ENCODE results near the gene OTOR.
A peak's percentile ranks its signal among the peaks of the same experiment; 100 is the strongest.

OTOR gene

DNA sequence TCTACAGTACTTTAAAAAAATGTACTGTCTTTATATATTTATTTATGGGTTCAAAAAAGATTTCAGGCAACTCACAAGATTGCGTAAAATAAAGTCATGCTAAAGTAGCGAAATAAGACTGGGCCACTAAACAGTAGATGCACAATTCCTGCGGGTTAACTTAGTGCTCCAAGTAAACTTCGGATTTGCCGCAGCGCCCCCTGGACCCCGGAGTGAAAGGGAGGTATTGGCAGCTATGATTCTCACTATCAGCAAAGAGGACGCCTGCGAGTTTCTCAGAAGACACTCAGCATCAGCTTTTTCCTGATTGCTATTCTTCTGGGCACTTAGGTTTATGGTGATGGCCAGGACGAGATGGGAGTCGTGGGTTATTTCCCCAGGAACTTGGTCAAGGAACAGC lies 1.4 kb downstream of the OTOR start:
- DNase-seq (ENCODE audit: low spot score), result no peak

DNA sequence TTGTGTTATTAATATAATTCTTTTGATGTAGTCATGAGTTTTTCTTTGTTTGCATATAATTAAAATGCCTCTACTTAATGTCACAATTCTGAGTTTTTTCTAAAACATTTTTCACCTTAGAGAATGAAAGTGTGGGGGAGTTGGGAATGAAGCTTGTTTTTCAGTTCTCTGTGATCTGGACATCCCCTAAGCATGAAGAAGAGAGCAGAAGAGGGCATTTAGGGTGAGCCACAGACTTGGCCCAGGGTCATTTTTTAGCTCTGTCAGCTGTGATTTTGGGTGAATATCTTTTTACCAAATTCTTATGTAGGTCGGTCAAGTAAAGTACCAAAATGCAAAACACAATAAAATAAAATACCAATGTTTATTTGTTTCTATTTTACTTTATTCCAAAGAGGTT lies 3.9 kb downstream of the OTOR start:
- DNase-seq (ENCODE audit: low spot score), result no peak

DNA sequence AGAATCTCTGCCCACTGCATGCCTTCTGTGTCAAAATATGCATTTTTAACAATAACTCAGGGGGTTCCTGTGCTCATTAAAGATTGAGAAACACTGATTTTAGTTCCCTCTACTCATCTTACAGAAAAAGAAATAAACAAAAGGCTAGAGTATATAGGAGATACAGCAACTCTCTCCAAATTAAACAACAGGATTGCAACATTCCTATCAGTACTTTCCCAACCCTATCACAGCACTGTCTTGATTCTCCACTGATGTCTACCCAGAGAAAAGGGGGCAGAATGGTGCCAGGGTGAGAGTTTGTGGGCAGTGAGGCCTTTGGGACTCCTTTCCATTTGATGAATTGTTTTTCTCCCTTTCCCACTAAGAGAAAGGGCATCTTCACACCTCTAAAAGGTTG lies 4.7 kb downstream of the OTOR start:
- no peak for DNase-seq (ENCODE audit: low spot score)

DNA sequence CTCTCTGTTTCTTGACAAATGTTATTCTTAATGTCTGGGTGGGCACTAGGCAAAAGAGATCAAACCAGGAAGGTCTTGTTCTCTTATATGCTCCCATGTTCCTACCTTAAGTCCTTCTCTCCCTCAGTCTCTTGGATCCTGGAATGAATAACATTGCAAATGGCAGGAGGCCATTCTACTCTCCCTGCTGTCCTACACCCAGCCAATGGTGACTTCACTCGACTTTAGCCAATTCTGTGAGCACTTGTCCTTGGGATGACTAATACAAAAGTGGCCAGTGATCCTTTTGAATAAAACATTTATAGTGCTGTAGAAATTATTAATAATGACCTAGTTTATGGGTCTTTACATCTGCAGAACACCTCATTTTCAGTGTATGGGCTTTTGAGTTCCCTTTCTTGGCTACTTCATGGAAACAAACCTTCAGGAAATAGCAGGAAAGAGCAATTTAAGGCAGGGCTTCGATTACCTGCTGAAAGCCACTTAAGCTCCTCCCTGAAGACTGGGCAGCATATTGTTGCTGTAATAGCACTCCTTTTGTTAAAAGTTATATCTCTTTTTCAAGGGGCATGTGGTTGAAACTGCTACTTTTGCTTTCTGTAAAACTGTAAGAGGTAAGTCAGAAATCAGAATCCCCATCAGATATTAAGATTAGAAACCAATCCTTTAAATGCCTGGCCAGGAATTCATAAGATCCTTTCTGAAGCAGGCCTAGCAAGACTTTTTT lies 10.5 kb downstream of the OTOR start:
- no peak for DNase-seq (ENCODE audit: low spot score)

DNA sequence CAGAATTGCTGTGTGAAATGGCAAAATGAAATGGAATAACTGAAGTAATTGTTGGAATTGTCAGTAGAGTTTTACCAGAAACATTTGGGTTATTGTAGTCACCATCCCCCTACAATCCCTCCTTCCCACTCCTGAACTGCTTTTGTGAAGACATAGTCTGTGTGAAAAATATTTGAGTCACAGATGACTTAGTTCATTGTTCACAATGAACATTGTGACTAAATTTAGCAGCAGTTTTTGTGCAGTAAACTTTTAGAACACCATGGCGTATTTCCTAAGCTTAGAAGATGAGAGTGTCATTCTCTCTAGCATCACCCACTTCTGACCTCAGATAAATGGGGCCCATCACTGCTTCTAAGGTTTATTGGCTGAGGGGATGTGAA lies 11.0 kb downstream of the OTOR start:
- no peak for DNase-seq (ENCODE audit: low spot score)

DNA sequence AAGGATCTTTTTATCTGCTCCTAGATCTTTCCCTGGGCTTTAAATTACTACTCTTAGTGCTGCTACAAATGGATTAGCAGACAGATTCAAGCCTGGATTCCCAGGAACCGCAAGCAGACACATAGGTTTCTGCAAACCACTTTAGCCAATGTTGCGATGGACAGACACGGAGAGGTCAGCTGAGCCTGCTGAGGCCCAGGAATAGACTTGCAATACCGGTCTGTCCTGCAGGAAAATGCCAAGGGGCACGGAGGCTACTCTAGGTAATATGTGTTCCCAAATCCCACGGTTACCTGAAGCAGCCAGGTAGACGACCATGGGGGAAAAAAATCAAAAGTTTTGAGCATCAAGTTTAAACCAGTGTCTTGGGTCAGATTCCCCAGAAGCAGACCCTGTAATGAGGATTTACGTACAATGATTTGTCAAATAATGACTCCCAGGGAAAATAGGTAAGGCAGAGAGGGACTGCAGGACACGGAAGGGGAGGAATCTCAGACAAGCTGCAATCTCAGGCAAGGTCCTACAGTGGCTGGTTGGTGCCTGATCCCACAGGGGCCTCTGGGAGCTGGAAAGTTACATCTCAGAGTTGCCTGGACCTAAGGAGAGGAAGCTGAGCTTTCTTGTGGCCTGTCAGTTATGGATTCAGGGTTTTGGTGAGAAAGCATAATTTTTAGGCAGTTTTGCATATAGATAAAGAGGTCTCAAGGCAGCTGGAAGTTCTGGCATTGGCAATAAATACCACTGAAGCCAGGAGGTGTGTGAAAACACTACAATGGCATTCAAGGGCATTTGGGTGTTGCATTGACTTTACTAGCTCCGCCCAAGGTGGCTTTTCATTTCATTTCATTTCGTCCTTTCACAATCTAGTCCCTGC lies 12.5 kb downstream of the OTOR start:
- DNase-seq (ENCODE audit: low spot score), result no peak

DNA sequence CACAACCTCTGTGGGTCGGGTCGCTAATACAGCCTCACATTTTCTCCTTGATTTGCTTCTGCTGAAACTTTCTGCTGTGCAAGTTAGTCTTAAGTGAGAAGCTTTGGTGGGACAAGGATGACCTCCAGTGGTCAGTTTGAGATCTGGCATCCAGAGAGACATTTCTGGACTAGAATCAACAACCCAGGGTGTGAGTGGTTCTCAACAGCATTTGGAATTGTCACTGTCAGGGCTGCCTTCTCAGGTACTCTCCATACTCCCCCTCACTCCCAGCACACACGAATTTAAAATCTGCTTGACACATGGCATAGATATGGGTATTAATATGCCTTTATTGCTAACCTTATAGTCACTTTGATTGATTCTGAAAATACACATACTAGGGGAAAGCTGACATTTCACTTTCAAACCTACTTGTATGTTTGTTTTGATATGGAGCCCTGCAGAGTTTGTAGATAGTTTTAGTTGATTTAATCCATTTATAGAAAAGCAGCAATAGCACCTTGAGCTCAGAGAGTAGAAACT lies 13.2 kb downstream of the OTOR start:
- peak; percentile 70 for DNase-seq (ENCODE audit: low spot score)

DNA sequence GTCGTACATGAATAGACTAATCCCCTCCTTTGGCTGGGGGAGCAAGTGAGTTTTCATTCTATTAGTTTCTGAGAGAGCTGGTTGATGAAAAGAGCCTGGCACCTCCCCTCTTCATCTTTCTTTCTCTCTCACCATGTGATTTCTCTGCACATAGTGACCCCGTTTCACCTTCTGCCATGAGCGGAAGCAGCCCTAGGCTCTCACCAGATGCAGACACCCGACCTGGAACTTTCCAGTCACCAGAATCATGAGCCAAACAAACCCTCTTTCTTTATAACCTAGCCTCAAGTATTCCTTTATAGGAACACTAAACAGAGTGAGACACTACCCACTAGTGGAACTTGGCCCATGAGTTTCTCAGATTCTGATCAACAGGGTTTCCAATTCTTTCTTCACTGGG lies 16.4 kb downstream of the OTOR start:
- DNase-seq (ENCODE audit: low spot score), result no peak

DNA sequence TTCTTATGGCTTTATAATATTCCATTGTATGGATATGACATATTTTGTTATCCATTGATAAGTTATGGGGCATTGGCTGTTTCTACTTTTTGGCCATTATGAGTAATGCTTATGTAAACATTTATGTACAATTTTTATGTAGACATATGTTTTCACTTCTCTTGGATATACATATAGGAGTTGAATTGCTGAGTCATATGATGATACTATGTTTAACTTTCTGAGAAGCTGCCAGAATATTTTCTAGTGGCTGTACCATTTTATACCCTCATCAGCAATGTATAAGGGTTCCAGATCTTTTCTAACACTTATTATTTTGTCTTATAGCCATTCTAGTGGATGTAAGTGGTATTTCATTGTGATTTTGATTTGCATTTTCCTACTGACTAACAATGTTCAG lies 23.1 kb downstream of the OTOR start:
- DNase-seq (ENCODE audit: low spot score), result no peak

DNA sequence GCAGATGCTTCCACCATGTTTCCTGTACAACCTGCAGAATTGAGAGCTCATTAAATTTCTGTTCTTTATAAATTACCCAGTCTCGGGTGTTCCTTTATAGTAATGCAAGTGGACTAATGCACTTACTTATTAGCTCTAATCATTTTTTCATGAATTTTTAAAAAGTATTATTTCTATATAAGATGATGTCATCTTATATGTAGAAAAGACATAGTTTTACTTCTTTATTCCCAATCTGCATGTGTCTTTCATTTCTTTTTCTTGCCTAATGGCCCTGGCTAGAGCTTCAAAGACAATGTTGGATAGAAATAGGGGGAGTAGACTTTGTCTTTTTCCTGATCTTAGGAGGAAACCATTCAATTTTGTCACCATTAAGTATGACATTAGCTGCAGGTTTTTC lies 27.8 kb downstream of the OTOR start:
- no peak for DNase-seq (ENCODE audit: low spot score)

DNA sequence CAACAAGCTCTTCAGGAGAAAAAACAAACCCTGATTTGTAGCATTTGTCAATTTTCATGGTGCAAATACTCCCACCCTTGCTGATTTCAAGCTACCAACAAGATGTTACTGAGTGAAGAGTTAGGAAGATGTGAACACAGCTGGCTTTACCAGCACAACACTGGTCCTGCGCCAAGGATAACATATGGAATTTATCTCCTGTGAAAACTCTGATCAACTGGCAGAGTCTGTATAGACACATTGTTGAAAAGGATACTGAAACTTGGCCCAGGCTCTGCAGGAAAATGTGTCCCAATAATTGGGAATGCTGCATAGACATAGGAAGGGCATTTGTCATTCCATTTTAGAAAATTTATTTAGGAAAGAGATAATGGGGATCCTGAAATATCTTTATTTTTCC lies 29.0 kb downstream of the OTOR start:
- DNase-seq (ENCODE audit: low spot score), result no peak

DNA sequence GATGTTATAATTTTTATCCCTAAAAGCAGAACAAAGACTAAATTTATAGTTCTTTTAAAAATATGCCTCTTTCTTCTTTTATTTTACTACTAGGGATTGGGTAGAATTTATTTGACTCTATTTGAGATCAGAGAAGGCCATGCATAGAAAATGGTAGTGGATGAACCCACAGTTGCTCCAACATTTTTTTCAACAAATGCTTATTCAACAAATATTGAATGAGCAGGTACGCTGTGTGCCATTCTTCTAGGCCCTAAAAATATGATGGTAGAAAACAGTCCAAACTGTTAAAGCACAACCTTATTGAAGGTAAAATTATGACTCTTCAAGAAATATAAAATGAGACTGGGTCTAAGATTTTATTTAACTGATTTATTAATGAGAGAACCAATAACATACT lies 30.0 kb downstream of the OTOR start:
- DNase-seq (ENCODE audit: low spot score), result no peak

DNA sequence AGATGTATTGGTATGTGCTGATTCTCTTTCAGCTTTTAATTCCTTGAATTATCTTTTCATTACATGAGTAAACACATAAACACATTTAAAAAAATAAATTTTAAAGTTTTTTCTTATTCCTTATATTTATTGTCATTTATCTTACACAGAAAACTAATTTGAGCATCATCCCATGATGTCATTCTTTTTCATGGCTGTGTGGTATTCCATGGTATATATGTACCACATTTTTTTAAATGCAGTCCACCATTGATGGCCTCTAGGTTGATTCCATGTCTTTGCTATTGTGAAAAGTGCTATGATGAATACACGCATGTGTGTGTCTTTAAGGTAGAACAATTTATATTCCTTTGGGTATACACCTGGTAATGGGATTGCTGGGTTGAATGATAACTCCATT lies 33.3 kb downstream of the OTOR start:
- no peak for DNase-seq (ENCODE audit: low spot score)

DNA sequence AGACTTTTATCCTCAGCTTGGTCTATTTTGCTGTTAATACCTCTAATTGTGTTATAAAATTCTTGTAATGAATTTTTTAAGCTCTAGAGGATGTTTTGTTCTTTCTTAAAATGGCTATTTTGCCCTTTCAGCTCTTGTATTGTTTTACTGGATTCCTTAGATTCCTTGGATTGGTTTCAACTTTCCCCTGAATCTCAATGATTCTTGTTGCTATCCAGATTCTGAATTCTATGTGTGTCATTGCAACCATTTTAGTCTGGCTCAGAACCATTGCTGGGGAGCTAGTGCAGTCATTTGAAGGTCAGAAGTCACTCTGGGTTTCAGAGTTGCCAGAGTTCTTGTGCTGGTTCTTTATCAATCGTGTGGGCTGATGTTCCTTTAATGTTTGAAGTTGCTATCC lies 37.1 kb downstream of the OTOR start:
- no peak for DNase-seq (ENCODE audit: low spot score)
